Measurements from ENCODE around the gene ACSF3.

- TF ChIP-seq, protein P1, sequence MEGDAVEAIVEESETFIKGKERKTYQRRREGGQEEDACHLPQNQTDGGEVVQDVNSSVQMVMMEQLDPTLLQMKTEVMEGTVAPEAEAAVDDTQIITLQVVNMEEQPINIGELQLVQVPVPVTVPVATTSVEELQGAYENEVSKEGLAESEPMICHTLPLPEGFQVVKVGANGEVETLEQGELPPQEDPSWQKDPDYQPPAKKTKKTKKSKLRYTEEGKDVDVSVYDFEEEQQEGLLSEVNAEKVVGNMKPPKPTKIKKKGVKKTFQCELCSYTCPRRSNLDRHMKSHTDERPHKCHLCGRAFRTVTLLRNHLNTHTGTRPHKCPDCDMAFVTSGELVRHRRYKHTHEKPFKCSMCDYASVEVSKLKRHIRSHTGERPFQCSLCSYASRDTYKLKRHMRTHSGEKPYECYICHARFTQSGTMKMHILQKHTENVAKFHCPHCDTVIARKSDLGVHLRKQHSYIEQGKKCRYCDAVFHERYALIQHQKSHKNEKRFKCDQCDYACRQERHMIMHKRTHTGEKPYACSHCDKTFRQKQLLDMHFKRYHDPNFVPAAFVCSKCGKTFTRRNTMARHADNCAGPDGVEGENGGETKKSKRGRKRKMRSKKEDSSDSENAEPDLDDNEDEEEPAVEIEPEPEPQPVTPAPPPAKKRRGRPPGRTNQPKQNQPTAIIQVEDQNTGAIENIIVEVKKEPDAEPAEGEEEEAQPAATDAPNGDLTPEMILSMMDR (IDR thresholded peaks at IDR 0.05 in 4 of 5, conservative IDR thresholded peaks at IDR 0.05 in 1 of 5) = no peak
- TF ChIP-seq POLR2A (IDR thresholded peaks at IDR 0.05) = no peak
Measured at GRCh38 chr16:89074803-89075688, 18.6 kb upstream of the ACSF3 start.

Measured in gastrocnemius medialis (tissue), 4 donors.